GM19035 (cell line): ENCODE results near the gene GPLD1.
"Not testable (repeated sequence)": the region's sequence is repeated elsewhere in the genome, so short reads cannot be mapped to it uniquely, and the experiment has no call there.

Source experiments
- ATAC-seq: cut with Tn5 transposase; IDR thresholded peaks from one replicate; pipeline ENCODE4 v1.9.1; 2021; ENCODE audit not compliant: unreplicated experiment

GPLD1 gene, protein sequence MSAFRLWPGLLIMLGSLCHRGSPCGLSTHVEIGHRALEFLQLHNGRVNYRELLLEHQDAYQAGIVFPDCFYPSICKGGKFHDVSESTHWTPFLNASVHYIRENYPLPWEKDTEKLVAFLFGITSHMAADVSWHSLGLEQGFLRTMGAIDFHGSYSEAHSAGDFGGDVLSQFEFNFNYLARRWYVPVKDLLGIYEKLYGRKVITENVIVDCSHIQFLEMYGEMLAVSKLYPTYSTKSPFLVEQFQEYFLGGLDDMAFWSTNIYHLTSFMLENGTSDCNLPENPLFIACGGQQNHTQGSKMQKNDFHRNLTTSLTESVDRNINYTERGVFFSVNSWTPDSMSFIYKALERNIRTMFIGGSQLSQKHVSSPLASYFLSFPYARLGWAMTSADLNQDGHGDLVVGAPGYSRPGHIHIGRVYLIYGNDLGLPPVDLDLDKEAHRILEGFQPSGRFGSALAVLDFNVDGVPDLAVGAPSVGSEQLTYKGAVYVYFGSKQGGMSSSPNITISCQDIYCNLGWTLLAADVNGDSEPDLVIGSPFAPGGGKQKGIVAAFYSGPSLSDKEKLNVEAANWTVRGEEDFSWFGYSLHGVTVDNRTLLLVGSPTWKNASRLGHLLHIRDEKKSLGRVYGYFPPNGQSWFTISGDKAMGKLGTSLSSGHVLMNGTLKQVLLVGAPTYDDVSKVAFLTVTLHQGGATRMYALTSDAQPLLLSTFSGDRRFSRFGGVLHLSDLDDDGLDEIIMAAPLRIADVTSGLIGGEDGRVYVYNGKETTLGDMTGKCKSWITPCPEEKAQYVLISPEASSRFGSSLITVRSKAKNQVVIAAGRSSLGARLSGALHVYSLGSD

DNA sequence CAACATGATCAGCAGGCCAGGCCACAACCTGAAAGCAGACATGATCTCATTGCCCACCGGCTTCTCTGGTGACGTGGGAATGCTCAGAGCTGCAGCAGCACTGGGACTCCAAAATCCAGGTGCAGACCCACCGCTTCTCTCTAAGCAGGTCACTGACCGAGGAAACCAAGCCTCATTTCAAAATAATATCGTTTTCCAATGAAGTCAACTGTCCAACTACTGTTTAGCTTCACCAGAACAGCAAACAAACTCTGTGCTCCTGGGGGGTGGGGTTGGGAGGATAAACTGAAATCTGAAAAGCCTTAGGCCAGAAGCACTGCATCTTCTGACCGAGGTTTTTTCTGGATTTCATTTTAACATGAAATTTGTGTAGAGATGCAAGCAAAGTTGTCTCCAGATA is at the start of gene GPLD1:
GPLD1 (minus strand) TSS at position 109 of the 400 bp plus-strand sequence; CDS start at position 42, 67 bp downstream.
- no peak for ATAC-seq

DNA sequence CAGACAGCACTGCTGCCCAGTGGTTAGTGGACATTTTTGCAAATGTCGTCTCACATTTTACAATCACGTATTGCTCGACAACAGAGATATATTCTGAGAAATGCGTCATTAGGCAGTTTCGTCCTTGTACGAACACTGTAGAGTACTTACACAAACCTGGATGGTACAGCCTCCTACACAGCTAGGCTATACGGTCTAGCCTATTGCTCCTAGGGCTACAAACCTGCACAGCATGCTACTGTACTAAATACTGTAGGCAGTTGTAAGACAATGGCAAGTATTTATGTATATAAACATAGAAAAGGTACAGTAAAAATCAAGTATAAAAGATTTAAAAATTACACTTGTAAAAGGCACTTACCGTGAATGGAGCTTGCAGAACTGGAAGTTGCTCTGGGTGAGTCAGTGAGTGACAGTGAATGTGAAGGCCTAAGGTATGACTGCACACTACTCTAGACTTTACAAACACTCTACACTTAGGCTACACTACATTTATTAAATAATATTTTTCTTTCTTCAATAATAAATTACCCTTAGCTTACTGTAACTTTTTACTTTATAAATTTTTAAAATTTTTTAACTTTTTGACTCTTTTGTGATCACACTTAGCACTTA is 48.5 kb upstream of the GPLD1 start:
- no peak for ATAC-seq

DNA sequence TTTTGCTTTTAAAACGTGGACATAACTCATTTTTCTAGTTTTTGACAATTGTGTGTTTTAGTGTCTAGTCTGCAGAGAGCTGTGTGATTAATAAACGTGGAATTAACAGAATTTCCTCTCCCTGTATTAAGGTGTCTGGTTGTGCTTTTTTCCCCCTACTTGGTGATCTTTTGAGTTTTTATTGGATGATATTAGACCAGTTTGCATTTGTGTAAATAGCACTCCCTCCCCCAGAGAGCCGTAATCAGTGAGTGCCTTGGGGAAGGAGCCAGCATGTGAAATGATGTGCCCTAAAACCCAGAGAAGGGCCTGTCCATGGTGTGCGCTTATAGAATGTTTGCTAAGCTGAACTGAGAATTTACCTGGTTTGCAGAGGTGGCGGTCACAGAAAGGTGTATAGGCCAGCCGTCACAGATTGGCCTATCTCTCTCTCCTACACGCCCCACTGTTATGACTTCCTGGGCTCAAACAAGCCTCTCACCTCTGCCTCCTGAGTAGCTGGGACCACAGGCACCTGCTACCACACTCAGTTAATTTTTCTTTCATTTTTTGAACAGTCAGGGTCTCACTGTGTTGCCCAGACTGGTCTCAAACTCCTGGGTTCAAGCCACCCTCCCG is 47.8 kb upstream of the GPLD1 start:
- ATAC-seq, result no peak

DNA sequence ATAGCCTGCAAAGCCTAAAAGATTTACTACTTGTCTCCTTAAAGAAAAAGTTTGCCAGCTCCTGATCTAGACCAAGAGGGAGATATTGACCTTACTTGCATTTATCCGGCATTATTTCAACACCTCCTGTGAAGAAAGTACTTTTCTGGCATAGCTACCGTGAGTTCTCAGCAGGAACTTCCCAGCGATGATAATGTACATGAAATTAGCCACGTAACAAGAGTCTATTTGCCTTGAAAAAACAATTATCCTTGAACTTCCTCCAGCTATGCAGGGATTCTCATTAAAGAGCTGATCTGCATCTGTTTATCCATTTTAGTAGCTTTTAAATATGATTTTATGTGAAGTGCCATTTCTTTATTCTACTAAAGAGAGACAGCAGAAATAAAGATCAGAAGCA is 47.1 kb upstream of the GPLD1 start:
- ATAC-seq, result no peak

DNA sequence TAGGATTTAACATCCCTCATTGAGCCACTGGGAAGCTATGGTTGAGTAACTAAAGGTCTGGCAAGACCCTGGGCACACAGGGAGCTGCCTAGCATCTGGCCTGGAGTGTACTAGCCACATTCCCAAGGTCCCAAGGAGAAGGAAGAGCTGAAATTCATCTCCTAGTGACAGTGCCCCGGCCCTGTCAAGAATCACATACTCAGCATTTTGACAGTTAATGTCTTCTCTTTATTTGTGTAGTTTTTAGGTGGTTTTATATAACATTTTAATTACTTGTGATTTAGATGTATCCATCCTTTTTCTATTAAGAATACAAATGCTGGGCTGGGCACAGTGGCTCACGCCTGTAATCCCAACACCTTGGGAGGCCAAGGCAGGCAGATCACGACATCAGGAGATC is 45.8 kb upstream of the GPLD1 start:
- ATAC-seq, result no peak

DNA sequence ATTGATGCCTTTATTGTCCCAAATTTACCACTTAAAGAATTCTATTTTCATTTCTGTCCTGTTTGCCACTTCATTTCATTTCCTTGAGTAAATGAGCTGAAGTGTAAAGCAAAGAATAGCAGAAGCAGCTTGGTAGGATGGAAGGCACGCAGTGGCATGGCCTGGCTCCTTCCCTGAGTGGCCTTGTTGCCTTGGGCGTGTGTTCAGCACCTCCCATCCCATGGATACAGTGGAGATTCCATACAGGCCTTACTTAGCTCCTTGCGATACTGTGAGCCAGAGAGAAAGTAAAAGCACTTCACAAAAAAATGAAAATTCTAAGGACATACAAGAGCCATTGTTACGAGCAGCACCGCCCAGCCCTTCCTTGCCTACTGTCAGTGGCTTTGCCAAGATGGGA is 45.0 kb upstream of the GPLD1 start:
- ATAC-seq, result no peak

DNA sequence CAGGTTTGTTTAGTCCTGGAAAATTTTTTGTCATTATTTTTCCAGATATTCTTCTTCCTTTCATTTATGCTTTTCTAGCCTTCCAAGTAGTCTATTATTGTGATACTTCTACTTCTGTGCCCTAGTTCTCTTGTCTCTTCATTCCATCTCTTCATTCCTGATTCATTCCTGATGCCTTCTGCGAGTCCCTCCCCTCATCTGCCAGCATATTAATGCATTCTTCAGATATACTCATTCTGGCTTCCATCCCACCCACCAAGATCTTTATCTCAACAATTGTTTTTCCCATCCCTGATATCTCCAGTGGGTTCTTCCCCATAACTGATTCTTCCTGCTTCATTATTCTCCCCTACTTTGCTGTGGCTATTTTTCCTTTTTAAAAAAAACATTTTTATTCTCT is 40.6 kb upstream of the GPLD1 start:
- ATAC-seq, result no peak

DNA sequence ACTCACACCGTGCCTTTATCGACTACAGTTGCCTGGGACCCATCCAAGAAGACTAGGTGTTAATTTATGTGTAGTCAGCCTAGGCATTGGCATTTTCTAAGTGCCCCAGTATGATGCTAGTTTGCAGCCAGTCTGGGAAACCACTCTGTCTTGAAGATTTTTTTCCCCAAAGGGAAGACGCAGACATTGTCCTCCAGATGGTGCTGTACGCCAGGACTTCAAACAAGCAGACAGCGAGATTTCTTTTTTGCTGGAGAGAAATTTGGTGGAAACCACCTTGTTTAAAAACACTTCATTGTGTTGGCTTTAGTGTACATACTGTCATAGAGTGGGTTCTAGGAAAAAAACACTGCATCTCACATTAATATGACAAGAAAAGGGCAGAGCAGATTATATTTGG is 35.4 kb upstream of the GPLD1 start:
- ATAC-seq, result no peak

DNA sequence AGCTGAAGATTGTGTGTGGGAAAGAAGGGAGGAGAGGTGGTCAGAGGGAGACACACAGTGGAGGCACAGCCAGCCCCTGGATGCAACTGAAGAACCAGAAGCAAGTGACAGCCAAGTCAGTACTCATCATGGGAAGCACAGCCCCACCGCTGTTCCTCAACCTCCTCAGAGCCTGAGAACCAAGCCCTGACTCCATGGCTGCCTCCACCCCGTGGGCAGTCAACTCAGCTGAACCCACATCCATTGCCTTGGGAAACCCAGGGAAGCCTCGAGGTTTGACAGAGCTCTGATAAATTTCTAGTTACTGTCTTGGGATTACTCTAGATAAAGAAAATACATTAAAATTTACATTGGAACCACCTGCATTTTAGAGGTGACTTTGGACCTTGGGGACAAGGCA is 35.0 kb upstream of the GPLD1 start:
- no peak for ATAC-seq

DNA sequence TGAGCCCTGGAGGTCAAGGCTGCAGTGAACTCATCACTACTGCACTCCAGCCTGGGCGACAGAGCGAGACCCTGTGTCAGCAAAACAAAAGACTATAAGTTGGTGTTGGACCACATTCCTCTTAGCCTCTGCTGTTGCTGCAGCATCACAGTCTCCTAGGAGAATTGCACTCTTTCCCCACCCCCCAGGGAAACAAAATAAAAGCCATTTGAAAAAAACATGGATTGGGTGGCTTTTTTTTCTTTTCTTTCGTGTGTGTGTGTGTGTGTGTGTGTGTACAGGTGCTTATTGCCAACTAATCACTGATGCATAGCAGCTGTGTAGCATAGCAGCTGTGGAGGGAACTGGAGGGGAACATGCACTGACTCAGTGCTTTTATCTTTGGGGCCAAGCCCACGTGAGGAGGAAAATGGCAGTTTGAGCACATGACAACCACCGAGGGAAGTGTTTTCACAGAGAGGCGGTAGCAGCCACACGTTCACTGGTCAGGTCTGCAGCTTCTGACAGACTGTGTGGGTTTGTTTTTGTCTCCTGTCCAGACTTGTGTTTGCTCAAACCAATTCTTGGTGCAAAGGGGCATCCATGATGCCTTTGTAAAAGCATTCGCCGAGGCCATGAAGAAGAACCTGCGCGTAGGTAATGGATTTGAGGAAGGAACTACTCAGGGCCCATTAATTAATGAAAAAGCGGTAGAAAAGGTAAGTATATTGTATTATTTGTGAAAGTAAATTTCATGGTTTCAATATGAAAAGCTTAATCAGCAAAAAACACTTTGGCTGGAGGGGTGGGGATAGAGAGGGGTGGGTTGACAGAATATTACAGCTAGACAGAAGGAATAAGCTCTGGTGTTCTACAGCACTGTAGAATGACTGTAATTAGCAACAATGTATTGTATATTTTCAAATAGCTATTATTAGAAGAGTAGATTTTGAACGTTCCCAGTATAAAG is 33.1 kb upstream of the GPLD1 start:
- no peak for ATAC-seq

DNA sequence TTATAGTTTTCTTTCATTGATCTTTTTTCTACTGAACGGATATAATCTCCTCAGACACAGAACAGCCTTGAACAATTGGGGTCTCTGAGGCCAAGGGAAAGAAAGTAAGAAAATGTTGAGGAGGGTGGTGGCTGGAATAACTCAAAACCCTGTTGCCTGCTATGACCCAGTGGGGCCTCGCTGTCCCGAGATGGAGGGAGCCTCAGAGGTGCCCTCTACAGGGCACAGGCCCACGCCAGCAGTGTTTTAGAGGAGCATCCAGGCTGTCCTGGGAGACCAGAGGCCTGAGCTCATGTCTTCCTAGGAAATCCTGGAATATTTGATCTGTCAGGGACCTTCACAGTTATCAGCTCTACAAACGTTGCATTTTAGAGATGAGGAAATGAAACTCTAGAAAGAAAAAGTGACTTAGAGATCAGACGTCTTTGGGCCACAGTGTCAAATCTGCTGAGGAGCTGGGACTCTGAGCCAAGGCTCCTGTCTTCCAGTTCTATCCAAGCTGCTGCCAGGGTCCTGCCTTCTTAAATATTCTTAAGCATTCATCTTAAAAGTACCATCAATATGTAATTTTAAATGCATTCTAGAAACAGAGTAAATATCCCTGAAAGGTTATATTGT is 31.7 kb upstream of the GPLD1 start:
- peak; percentile 48 for ATAC-seq

DNA sequence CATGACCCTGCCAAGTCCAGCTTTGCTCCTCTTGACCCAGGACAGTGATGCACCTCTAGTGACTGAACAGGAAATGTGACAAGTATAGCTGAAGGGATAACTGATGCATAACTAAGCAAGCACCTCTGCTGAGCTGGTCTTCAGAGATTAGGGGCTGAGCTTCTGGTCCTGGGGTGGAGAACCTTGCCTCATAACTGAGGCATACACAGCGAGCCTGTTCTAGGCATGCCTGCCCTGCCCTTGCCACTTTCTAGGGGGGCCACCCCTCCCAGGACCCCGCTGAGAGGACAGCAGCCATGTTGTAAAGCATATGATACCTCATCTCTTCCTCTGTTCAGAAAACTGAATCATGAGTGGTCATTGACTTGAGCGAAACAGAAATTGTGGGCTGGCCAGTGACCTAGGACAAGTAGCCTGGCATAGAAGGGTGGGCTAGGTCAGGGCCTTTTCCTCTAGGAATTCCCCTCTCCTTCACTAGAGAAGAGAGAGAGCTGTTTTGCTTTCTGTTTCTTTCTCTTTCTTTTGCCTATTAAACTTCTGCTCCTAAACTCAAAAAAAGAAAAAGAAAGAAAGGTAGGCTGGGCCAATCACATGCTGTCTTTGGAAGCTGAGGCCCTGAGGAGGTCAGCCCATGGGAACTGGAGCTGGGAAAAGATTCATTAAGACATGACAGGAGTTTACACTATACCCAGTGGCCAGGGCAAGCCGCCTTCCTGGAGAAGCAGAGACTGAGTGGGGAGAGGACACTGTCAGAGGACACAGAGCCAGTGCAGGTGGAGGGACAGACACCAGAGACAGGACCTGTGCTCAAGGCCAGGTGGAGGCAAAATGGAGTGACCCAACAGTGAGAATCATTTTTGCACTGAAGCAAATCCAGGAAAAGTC is 28.5 kb upstream of the GPLD1 start:
- ATAC-seq, result peak; percentile 75

DNA sequence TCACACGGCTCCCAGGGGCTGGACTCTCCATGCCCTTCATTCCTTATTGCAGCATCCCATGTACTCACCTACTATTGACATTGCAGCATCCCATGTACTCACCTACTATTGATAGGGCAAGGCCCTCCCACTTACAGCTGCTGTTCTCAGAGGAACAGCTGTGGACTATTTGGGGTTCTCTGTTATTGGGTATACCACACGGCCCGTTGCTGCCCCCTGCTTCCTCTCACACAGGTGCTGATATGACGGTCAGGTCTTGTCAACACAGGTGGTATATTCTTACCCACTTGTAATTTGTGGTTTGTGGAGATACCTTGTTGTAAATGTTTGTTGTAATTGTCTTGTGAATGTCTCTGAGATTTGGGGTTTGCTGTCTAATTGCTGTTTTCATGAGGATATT is 24.2 kb upstream of the GPLD1 start:
- peak; percentile 40 for ATAC-seq

DNA sequence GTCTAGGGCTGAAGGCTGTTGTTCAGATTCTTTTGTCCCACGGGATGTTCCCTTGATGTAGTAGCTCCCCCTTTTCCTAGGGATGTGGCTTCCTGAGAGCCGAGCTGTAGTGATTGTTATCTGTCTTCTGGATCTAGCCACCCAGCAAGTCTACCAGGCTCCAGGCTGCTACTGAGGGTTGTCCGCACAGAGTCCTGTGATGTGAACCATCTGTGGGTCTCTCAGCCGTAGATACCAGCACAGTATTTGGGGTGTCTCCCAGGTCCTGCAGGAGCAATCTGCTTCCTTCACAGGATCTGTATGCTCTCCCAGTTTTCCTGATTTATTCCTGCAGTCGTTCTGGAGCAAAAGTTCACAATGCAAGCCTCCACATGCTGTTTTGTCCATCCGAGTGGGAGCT is 22.6 kb upstream of the GPLD1 start:
- ATAC-seq, result not testable (repeated sequence)

DNA sequence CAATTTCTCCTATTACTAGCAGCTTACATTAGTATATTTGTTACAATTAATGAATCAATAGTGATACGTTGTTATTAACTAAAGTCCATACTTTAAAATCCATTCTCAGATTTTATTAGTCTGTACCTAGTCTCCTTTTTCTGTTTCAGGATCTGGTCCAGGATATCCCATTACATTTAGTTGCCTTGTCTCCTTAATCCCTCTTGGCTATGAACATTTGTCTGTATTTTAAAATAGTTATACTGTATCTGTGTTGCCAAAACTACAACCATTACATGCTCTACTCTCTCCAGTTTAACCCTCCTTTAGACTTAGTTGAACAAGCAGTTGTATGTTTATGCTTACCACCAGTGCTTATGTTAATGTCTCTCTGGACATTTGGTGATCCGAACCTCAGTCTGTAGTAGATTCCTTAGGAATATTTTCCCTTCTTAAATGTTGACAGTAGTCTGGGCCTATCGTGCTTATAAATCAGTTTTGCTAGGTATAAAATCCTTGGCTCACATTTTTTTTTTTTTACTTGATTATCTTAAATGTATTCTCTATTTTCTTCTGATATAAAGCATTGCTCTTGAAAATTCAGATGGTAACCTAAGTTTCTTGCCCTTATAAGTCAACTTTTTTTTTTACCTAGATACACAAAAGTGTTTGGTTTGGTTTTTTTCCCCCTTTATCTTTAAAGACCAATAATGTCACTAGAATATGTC is 17.6 kb upstream of the GPLD1 start:
- no peak for ATAC-seq

DNA sequence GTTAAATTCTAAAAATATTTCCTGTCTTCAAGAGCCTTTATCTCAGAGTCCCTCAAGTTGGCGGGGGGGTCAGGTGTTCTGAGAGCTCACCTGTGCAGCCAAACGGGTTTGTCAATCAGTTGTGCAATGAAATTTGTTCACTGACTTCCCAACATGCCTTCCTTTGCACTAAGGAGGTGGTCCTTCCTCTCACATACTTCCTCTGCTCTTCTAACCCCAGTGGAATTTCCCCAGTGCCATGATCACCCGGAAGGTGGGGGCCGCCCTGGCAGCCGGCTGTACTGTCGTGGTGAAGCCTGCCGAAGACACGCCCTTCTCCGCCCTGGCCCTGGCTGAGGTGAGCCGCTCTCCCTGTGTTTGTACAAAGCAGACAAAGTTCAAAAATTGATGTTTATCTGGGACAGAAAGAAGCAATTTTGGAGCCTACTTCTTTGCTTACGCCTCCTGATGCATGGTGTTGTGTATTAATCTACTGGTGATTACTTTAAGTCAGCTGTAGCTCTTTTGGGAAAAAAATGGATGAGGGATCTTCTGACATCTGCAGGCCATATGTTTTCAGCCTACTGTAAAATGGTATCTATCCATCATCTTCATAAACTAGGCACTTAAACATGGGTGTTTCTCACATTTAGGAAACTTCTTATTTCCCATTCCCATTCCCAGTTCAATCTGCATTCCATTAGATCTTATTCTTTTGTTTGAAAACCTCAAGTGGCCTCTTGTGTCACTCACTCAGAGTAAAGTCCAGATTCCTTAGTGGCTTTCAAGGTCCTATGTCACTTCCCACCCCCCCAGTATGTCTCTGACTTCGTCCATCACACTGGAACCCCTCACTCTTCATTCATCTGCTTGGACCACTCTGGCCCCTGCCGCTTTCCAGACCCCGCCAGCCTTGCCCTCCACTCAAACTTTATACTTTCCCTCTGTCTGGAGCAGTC is 15.5 kb upstream of the GPLD1 start:
- no peak for ATAC-seq

DNA sequence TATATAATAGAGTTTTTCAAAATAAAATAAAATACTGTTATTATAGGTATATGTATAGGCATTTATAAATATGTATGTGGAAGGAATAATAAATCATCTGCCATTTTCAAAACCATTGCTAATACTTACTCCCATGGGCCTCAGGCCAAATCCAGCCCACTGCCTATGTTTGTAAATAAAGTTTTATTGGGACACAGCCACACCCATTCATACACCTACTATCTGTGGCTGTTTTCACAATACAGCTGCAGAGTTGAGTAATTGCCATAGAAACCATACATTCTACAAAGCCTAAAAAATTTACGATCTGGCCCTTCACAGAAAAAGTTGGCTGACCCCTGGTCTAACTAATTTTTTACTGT is 14.9 kb upstream of the GPLD1 start:
- no peak for ATAC-seq
